SK-N-SH (cell line): ENCODE results near the gene HOXA5. TPM values are rescaled to one million over a fixed set of nuclear protein-coding genes. Genes with fewer than 3 reads are reported as not detected.

Experiments
- CTCF ChIA-PET: fragments of 300-600, 350-600 bp; formaldehyde crosslinking; extraction: SDS; loops from one replicate; lab custom pipeline; 2021; lab: Yijun Ruan, JAX
- POLR2A ChIA-PET: fragments of 350-600 bp; sonication (Branson Sonifier 250); formaldehyde crosslinking; extraction: SDS; loops from one replicate; lab custom pipeline; 2020; ENCODE audit warnings: antibody characterized with exemption, inconsistent platforms; lab: Yijun Ruan, JAX
- DNase-seq: peaks from one replicate; pipeline ENCODE4 v3.0.0; 2012
- H2AFZ ChIP-seq: fragments of 200-600 bp; sonication (generic); 2 replicates; pipeline ENCODE4 v1.8.1; 2016; ENCODE audit warnings: antibody characterized with exemption, mild to moderate bottlenecking, low read depth
- H3F3A ChIP-seq: fragments of 200-600 bp; sonication (generic); replicated peaks from 2 replicates; pipeline ENCODE3; 2016; ENCODE audit warnings: antibody characterized with exemption, mild to moderate bottlenecking; ENCODE audit not compliant: insufficient read depth
- H3K27ac ChIP-seq, 2 experiments: fragments of 200-500 bp in 1 of 2; fragments of 200-600 bp in 1 of 2; sonication (Bioruptor generic) in 1 of 2; sonication (generic), shearing (Covaris generic) in 1 of 2; 2 replicates each; pipeline versions ENCODE4 v1.5.1 to v1.6.1; 2014 to 2016; ENCODE audit warnings: low read depth in 2 of 2, inconsistent platforms in 1 of 2, low read length in 1 of 2, mild to moderate bottlenecking in 1 of 2, mixed read lengths in 1 of 2
- H3K27me3 ChIP-seq: fragments of 200-600 bp; sonication (generic), shearing (Covaris generic); 2 replicates; pipeline ENCODE4 v1.6.1; 2016; ENCODE audit warnings: mixed run types; ENCODE audit not compliant: insufficient read depth
- H3K36me3 ChIP-seq, 2 experiments: fragments of 200-500 bp in 1 of 2; fragments of 200-600 bp in 1 of 2; sonication (Bioruptor generic) in 1 of 2; sonication (generic) in 1 of 2; replicated peaks in 1 of 2; 2 replicates each; pipeline versions ENCODE3 to v1.5.1; 2014 to 2016; ENCODE audit warnings: low read length in 1 of 2, mild to moderate bottlenecking in 1 of 2; ENCODE audit not compliant: insufficient read depth in 2 of 2, control insufficient read depth in 1 of 2
- H3K4me1 ChIP-seq, 2 experiments: fragments of 200-500 bp in 1 of 2; fragments of 200-600 bp in 1 of 2; sonication (Bioruptor generic) in 1 of 2; sonication (generic), shearing (Covaris generic) in 1 of 2; 2 replicates each; pipeline versions ENCODE4 v1.5.1 to v1.6.1; 2014 to 2016; ENCODE audit warnings: low read depth in 1 of 2, low read length in 1 of 2, mixed run types in 1 of 2; ENCODE audit not compliant: insufficient read depth in 2 of 2, control insufficient read depth in 1 of 2
- H3K4me2 ChIP-seq: fragments of 200-600 bp; sonication (generic), shearing (Covaris generic); 2 replicates; pipeline ENCODE4 v1.6.1; 2017; ENCODE audit warnings: mixed run types
- H3K4me3 ChIP-seq, 2 experiments: fragments of 200-500 bp in 1 of 2; fragments of 200-600 bp in 1 of 2; sonication (Bioruptor generic) in 1 of 2; sonication (generic), shearing (Covaris generic) in 1 of 2; 2 replicates each; pipeline versions ENCODE4 v1.5.1 to v1.8.1; 2014 to 2016; ENCODE audit warnings: low read depth in 2 of 2, inconsistent platforms in 1 of 2, low read length in 1 of 2, mild to moderate bottlenecking in 1 of 2, mixed read lengths in 1 of 2, moderate library complexity in 1 of 2
- H3K79me2 ChIP-seq: fragments of 200-600 bp; sonication (generic); 2 replicates; pipeline ENCODE4 v1.8.1; 2017; ENCODE audit warnings: mild to moderate bottlenecking; ENCODE audit not compliant: insufficient read depth
- H3K9ac ChIP-seq: fragments of 200-600 bp; sonication (generic); 2 replicates; pipeline ENCODE4 v1.6.1; 2017; ENCODE audit warnings: mixed run types
- H3K9me2 ChIP-seq: fragments of 200-600 bp; sonication (generic); 2 replicates; pipeline ENCODE4 v1.6.1; 2017; ENCODE audit warnings: mixed run types
- H3K9me3 ChIP-seq: fragments of 200-600 bp; sonication (generic); 2 replicates; pipeline ENCODE4 v1.6.1; 2017; ENCODE audit warnings: mixed run types, mild to moderate bottlenecking, moderate library complexity
- H4K20me1 ChIP-seq: fragments of 200-600 bp; sonication (generic); 2 replicates; pipeline ENCODE4 v1.6.1; 2017; ENCODE audit warnings: mild to moderate bottlenecking, mixed run types; ENCODE audit not compliant: insufficient read depth
- CHD2 ChIP-seq: fragments of 150-350 bp; IDR thresholded peaks from 2 replicates; pipeline ENCODE4 v1.6.1; 2018; ENCODE audit warnings: low read length; ENCODE audit not compliant: partially characterized antibody
- ELF1 ChIP-seq: IDR thresholded peaks from 2 replicates; pipeline ENCODE4 v1.4.0; 2012
- EP300 ChIP-seq, 2 experiments: IDR thresholded peaks; 2 replicates each; pipeline versions ENCODE4 v1.4.0 to v1.6.1; 2012; ENCODE audit warnings: borderline replicate concordance in 1 of 2, low read depth in 1 of 2, low read length in 1 of 2
- EZH2phosphoT487 ChIP-seq: fragments of 200-600 bp; sonication (generic); IDR thresholded peaks from 2 replicates; pipeline ENCODE4 v1.6.1; 2017; ENCODE audit warnings: low read depth, mixed run types, mild to moderate bottlenecking, antibody characterized with exemption, moderate library complexity, borderline replicate concordance
- FOSL2 ChIP-seq: IDR thresholded peaks from 2 replicates; pipeline ENCODE4 v1.4.0; 2012; ENCODE audit warnings: low read depth, mild to moderate bottlenecking, moderate library complexity, borderline replicate concordance
- FOXM1 ChIP-seq: IDR thresholded peaks from 2 replicates; pipeline ENCODE4 v1.4.0; 2012; ENCODE audit warnings: low read depth, mild to moderate bottlenecking
- GABPA ChIP-seq: IDR thresholded peaks from 2 replicates; pipeline ENCODE4 v1.4.0; 2012; ENCODE audit warnings: low read depth, mild to moderate bottlenecking
- JUND ChIP-seq: IDR thresholded peaks from 2 replicates; pipeline ENCODE4 v1.4.0; 2012
- NFIC ChIP-seq: IDR thresholded peaks from 2 replicates; pipeline ENCODE4 v1.4.0; 2012; ENCODE audit warnings: borderline replicate concordance
- NRF1 ChIP-seq: IDR thresholded peaks from 2 replicates; pipeline ENCODE4 v1.6.1; 2012; ENCODE audit warnings: low read depth, mild to moderate bottlenecking, low read length
- PBX3 ChIP-seq: IDR thresholded peaks from 2 replicates; pipeline ENCODE4; 2012
- RAD21 ChIP-seq: IDR thresholded peaks from 2 replicates; pipeline ENCODE4 v1.6.1; 2012; ENCODE audit warnings: mild to moderate bottlenecking, low read length
- SMC3 ChIP-seq: IDR thresholded peaks from 2 replicates; pipeline ENCODE4 v1.6.1; 2012; ENCODE audit warnings: low read depth, low read length, improper control_type of control experiment
- TAF1 ChIP-seq: IDR thresholded peaks from 2 replicates; pipeline ENCODE4 v1.6.1; 2012; ENCODE audit warnings: low read depth, mild to moderate bottlenecking, low read length, moderate library complexity, borderline replicate concordance
- TCF12 ChIP-seq: IDR thresholded peaks from 2 replicates; pipeline ENCODE4 v1.4.0; 2012
- ZBTB33 ChIP-seq: IDR thresholded peaks from 2 replicates; pipeline ENCODE4 v1.4.0; 2012; ENCODE audit warnings: low read depth, borderline replicate concordance
- WGBS: methylation state at CpG from one replicate; pipeline ENCODE4 v1.1.6; 2017; ENCODE audit warnings: low lambda C conversion rate; 5-methylcytosine and 5-hydroxymethylcytosine counted together
- polyA plus RNA-seq, 3 experiments: library from polyadenylated mRNA; depleted of rRNA; stranded (reverse); fragments of >200 nt; gene quantifications; 2 replicates each; pipeline ENCODE4 v1.2.3, GENCODE V29; 2012

HOXA5 gene
- polyA plus RNA-seq, 1 of the 3 experiments (the other 2 are of a cell fraction) = not detected

GRCh38 chr7:27134392-27134791 is 9.1 kb downstream of the HOXA5 start:
- Histone ChIP-seq H3K36me3 (no peaks in the 10 kb centered on the region), H3K9me2 (no peaks in the 10 kb centered on the region), H3K9me3 (no peaks in the 10 kb centered on the region), H3K4me3 (no peak overlapping the region), H3K27ac (no peak overlapping the region), H3F3A (no peaks in the 10 kb centered on the region), H3K4me1 (peaks cover 0 to 4% of the 10 kb centered on the region in 2 experiments; a peak in 1 of 4 replicates), H4K20me1 (no peaks in the 10 kb centered on the region), H2AFZ (no peak overlapping the region), H3K79me2 (no peaks in the 10 kb centered on the region), H3K9ac (no peak overlapping the region), H3K27me3 (peaks cover 94% of the 10 kb centered on the region), H3K4me2 (no peak overlapping the region)
- ChIA-PET POLR2A (no interaction called here), CTCF (interaction anchor here (0.9 to 5.8 kb wide), 3 partner anchors 9 to 258 kb away, joined by 3 to 36 read pairs (median 3); partner anchors contain the start of gene HOXA5)
- WGBS = 11% methylated on average over 2 of the region's 2 CpGs
- TF ChIP-seq GABPA (no peak), TCF12 (no peak), NRF1 (no peak), TAF1 (no peak), PBX3 (no peak), FOXM1 (no peak), EP300 (IDR thresholded peaks at IDR 0.05; ENCODE audit: borderline replicate concordance in 1 of 2, low read depth in 1 of 2, low read length in 1 of 2) (no peak), CHD2 (no peak), RAD21 (no peak), EZH2phosphoT487 (no peak), JUND (no peak), ELF1 (no peak), NFIC (no peak), SMC3 (no peak), ZBTB33 (no peak), FOSL2 (no peak)
- DNase-seq = no peak
